ENCODE measurements around the gene ADH5.
"Not testable (repeated sequence)": the region's sequence is repeated elsewhere in the genome, so short reads cannot be mapped to it uniquely, and the experiment has no call there.

Gene ADH5

DNA sequence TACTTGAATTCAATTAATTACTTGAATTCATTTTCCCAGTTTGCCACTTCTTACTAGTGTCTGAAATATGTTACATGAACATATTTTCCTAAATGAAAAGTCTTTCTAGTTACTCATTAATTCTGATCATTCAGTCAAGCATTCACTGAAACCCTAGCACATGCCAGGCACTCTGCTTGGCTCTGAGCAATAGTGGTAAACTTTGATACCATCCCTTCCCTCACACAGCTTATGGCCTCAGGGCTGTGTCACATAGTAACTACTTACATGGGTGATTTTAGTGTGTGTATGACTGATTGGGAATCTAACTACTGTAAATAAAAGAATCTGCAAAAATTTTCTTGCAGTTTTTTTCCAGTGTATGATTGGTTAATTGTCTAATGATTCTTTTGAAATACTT is 60.4 kb downstream of the ADH5 start:
- DNase-seq: no peak

DNA sequence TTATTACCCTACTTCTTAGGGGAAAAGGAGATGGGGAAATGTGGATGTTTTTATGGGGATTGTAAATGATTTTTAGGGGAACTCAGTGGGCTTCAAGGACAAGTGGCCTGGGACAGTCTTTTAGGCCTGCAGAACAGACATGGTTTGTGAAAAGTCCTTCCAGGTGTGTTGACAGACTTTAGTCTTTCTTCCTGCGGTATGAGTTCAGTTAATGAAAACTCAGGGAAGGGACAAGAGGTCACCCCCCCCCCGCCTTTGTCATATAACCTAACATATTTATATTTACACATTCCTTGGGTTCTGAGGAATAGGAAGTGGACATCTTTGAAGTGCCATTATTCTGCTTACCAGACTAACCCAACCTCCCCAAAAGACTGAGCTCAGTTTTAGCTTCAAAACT is 61.3 kb downstream of the ADH5 start:
- no peak for DNase-seq

DNA sequence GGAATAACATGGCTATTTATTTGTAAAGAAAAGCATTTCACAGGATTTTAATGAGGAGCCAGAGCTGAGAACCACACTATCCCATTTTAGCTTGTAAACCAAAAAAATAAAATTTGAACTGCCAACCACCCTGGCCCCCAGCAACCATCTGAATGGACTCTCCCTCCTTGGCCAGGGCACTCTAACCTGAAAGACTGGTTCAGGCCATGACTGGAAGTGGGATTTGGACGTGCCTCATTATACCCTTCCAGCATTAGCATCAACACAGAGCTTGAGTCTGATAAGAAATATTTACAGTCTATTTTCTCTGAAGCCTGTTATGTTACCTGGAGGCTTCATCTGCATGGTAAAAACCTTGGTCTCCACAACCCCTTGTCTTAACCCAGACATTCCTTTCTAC is 63.1 kb downstream of the ADH5 start:
- no peak for DNase-seq

DNA sequence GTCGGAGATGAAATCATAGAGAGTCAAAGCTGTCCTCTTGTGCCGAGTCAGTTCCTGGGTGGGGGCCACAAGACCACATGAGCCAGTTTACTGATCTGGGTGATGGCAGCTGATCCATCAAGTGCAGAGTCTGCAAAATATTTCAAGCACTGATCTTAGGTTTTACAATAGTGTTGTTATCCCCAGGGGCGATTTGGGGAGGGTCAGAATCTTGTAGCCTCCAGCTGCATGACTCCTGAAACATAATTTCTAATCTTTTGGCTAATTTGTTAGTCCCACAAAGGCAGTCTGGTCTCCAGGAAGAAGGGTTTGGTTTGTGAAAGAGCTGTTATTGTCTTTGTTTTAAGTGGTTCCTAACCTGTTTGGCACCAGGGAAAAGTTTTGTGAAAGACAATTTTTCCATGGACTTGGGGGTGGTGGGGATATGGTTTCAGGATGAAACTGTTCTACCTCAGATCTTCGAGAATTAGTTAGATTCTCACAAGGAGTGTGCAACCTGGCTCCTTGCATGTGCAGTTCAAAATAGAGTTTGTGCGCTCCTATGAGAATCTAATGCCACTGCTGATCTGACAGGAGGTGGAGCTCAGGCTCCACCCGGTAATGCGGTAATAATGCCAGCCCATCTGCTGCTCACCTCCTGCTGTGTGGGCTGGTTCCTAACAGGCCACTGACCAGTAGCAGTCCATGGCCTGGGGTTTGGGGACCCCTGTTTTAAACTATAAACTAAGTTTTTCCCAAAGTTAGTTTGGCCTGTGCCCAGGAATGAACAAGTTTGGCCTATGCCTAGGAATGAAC is 63.9 kb downstream of the ADH5 start:
- no peak for DNase-seq

DNA sequence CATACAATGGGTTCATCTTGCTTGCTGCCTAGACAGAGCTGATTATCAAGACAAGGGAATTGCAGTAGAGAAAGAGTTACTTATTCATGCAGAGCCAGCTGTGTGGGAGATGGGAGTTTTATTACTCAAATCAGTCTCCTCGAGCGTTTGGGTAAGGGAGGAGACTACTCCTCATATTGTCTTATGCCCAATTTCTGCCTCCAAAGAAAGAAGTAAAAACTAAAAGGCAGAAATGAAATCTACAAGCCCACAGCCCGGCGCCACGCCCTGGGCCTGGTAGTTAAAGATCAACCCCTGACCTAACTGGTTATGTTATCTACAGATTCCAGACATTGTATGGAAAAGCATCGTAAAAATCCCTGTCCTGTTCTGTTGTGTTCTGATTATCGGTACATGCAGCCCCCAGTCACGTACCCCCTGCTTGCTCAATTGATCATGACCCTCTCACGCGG is 64.8 kb downstream of the ADH5 start:
- DNase-seq: not testable (repeated sequence)

DNA sequence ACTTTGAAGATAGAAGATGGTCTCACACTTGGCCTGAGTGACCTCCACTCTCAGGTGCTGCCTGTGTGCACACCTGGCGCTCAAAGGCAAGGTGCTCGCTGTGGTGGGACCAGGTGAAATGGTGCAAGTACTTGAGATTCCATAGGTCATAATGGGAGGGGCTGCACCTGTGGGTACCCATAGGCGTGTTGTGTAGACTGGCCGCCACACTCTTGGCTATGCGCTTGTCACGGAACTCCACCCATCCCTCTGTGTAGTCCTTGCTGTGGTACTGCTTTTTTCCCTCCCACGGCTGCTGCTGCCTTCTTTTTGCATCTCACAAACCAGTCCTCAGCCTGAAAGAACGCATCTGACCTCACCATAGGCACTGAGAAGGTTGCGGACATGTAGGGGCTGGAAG is 66.0 kb downstream of the ADH5 start:
- no peak for DNase-seq

DNA sequence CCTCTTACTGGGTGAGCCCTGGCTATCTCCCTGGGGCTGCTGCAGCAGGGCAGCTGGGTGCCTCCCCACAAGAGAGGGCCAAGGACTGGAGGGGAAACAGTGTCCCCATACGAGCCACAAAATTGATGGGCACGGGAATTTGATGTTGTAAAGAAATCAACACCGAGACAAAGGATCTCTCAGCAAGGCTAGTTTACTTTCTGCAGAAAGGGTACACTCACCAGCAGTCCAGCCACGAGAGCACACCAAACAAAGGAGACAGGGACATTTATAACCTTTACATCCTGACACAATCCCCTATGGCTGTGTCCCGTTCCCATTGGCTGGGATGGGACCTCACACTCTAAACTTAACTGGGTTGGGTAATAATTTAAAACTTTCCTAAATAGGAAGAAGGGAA is 67.2 kb downstream of the ADH5 start:
- DNase-seq: no peak
